Measurements from ENCODE around the gene EFEMP2. TPM values are rescaled to one million over a fixed set of nuclear protein-coding genes. Genes with fewer than 3 reads are reported as not detected.

Gene EFEMP2
- total RNA-seq, 2 donors from 2014 or later, result 134 to 219 TPM

DNA sequence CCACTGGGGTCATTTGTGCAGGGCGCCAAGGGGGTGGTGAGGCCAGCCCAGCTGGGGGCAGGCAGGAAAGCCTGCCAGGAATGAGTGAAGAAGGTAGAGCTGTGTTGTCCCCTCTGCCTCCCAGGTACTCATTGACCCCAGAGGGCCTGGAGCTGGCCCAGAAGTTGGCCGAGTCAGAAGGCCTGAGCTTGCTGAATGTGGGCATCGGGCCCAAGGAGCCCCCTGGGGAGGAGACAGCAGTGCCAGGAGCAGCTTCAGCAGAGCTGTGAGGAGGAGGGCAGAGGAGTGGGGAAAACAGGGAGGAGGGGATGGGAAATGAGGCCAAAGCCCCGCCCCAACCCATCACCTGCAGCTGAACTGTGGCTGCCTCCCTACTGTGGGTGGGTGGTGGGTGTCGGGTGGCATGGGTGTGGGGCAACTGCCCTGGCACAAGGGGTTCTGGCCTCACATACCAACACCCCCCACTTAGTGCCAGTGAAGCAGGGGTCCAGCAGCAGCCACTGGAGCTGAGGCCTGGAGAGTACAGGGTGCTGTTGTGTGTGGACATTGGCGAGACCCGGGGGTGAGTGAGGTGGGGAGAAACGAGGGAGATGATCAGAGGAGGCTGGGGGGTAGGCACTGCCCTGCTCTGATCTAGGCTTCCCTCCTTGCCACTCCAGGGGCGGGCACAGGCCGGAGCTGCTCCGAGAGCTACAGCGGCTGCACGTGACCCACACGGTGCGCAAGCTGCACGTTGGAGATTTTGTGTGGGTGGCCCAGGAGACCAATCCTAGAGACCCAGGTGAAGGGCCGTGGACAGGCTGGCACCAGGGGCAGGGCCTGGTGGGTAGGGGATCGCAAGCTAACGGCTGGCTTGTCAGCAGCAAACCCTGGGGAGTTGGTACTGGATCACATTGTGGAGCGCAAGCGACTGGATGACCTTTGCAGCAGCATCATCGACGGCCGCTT, 9.4 kb downstream of the EFEMP2 start:
- H3K36me3 ChIP-seq, result peaks cover 62% of the 10 kb centered on the region
- no peaks in the 10 kb centered on the region for H3K27me3 ChIP-seq (replicated peaks; ENCODE audit: insufficient read depth)
- H3K9me3 ChIP-seq, result no peaks in the 10 kb centered on the region
- no peak overlapping the region for H3K4me3 ChIP-seq
- peaks cover 11 to 27% of the 10 kb centered on the region in 2 donors for H3K4me1 ChIP-seq (ENCODE audit: control insufficient read depth in 1 of 2, low read depth in 2 of 2)
- H3K27ac ChIP-seq, result peak overlapping the region in 1 of 2 donors; percentile 100
- ATAC-seq (ENCODE audit: insufficient number of reproducible peaks, low FRiP score, low read depth), result no peak
- DNase-seq (ENCODE audit: low spot score), result no peak
- TF ChIP-seq, protein P1, sequence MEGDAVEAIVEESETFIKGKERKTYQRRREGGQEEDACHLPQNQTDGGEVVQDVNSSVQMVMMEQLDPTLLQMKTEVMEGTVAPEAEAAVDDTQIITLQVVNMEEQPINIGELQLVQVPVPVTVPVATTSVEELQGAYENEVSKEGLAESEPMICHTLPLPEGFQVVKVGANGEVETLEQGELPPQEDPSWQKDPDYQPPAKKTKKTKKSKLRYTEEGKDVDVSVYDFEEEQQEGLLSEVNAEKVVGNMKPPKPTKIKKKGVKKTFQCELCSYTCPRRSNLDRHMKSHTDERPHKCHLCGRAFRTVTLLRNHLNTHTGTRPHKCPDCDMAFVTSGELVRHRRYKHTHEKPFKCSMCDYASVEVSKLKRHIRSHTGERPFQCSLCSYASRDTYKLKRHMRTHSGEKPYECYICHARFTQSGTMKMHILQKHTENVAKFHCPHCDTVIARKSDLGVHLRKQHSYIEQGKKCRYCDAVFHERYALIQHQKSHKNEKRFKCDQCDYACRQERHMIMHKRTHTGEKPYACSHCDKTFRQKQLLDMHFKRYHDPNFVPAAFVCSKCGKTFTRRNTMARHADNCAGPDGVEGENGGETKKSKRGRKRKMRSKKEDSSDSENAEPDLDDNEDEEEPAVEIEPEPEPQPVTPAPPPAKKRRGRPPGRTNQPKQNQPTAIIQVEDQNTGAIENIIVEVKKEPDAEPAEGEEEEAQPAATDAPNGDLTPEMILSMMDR (IDR thresholded peaks at IDR 0.05), result no peak

DNA sequence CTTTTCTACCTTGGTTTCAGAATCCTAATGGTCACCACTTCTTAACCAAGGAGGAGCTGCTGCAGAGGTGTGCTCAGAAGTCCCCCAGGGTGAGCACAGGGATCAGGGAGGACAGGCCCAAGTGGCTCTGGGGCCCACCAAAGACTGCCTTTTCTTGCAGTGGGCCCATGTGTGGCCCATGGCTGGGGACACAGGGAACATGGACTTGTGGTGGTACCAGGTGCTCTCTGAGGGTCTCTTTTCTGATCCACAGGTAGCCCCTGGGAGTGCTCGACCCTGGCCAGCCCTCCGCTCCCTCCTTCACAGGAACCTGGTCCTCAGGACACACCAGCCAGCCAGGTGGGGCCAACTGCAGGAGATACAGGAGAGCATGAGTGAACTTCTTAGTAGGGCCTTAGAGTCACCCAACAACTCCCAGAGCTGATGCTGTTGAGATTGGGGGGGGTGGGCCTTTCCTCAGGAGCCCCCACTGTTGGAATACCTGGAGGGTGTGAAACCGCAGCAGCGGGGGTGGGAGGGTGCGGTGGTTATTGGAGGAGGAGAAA, 10.3 kb downstream of the EFEMP2 start:
- Histone ChIP-seq H3K4me1 (ENCODE audit: control insufficient read depth in 1 of 2, low read depth in 2 of 2) (peaks cover 11 to 24% of the 10 kb centered on the region in 2 donors), H3K36me3 (peaks cover 54% of the 10 kb centered on the region), H3K27ac (peak overlapping the region; percentile 98 to 100), H3K27me3 (replicated peaks; ENCODE audit: insufficient read depth) (no peaks in the 10 kb centered on the region), H3K9me3 (no peaks in the 10 kb centered on the region), H3K4me3 (no peak overlapping the region)
- TF ChIP-seq, protein P1 (IDR thresholded peaks at IDR 0.05), result no peak
- ATAC-seq (ENCODE audit: insufficient number of reproducible peaks, low FRiP score, low read depth), result no peak
- no peak for DNase-seq (ENCODE audit: low spot score)

DNA sequence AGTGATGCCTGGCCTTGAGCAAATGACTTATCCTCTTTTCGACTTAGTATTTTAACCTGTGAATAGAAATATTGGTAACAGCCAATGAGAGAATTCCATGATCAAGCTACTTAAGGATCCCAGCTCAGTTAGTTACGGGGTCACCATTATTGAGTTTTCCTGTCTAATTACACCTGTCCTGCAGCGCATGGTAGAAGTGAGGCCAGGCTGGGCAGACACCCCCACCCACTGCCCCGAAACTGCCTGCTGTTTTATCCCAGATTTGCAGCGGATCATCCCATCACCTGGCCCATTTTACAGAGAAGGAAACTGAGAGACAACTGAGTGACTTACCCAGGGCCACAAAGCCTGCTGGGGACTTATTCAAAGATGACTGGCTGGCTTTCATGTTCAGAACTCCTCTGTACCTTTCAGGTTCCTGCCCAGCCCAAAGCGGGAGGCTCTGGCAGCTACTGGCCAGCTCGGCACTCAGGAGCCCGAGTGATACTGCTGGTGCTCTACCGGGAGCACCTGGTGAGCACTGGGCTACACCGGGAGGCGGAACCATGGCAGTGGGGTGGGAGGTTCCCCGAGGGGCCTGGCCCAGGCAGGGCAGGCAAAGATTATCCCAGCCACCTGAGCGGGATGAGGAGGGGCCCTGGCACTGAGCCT, 10.9 kb downstream of the EFEMP2 start:
- no peaks in the 10 kb centered on the region for H3K9me3 ChIP-seq
- DNase-seq (ENCODE audit: low spot score) (no peak), ATAC-seq (ENCODE audit: insufficient number of reproducible peaks, low FRiP score, low read depth) (no peak)
- H3K4me1 ChIP-seq (ENCODE audit: control insufficient read depth in 1 of 2, low read depth in 2 of 2), result peaks cover 11 to 22% of the 10 kb centered on the region in 2 donors
- H3K27me3 ChIP-seq (replicated peaks; ENCODE audit: insufficient read depth), result no peaks in the 10 kb centered on the region
- H3K4me3 ChIP-seq, result peak overlapping the region; percentile 96
- TF ChIP-seq, protein P1 (IDR thresholded peaks at IDR 0.05), result no peak
- peak overlapping the region; percentile 98 to 100 for H3K27ac ChIP-seq
- H3K36me3 ChIP-seq, result peaks cover 48% of the 10 kb centered on the region

DNA sequence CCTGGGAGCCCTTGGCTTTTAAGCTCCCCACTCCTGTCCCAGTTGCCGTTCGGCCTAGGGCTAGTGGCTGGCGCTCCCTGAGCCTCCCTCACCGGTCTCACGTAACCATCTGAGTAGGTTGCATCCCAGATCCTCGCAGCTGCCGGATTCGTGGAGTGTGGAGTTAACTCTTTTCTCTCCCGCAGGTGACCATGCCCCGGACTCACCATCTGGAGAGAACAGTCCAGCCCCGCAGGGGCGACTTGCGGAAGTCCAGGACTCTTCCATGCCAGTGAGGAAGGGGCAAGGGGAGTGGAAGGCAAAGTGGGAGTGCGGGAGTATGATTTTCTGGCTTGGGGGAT, 11.5 kb downstream of the EFEMP2 start:
- Histone ChIP-seq H3K4me1 (ENCODE audit: control insufficient read depth in 1 of 2, low read depth in 2 of 2) (peaks cover 14 to 27% of the 10 kb centered on the region in 2 donors), H3K27ac (peak overlapping the region; percentile 98 to 100), H3K27me3 (replicated peaks; ENCODE audit: insufficient read depth) (no peaks in the 10 kb centered on the region), H3K36me3 (peaks cover 43% of the 10 kb centered on the region), H3K4me3 (peak overlapping the region; percentile 96), H3K9me3 (no peaks in the 10 kb centered on the region)
- TF ChIP-seq, protein P1 (IDR thresholded peaks at IDR 0.05), result no peak
- ATAC-seq (ENCODE audit: insufficient number of reproducible peaks, low FRiP score, low read depth) (no peak), DNase-seq (ENCODE audit: low spot score) (no peak)

All from thoracic aorta (tissue), 2 donors.